Breast epithelium (tissue), 3 donors: ENCODE data around the gene AKR1E2.

ENCODE experiments used
- POLR2A ChIP-seq: fragments of 450-650 bp; IDR thresholded peaks from one replicate; pipeline ENCODE4 v1.6.1; 2016; ENCODE audit warnings: antibody characterized with exemption, mild to moderate bottlenecking, moderate library complexity
- POLR2AphosphoS5 ChIP-seq, 3 donors: sonication (generic); formaldehyde crosslinking; IDR thresholded peaks; one replicate each; pipeline ENCODE4 v1.6.1; 2017; ENCODE audit warnings: antibody characterized with exemption in 3 of 3

DNA sequence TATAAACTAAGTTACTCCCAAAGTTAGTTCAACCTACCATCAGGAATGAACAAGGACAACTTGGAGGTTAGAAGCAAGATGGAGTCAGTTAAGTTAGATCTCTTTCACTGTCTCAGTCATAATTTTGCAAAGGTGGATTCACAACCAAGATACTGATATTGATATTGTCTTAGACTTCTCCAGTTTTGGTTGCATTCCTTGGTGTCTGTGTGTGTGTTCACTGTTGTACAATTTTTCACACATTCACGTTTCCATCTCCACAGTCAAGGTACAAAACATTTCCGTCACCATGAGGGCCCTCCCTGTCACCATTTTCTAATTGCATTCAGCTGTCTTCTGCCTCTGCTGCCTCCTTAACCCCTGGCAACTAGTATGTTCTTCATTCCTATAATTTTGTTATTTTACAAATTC lies 41.1 kb downstream of the AKR1E2 start:
- TF ChIP-seq POLR2AphosphoS5 (IDR thresholded peaks at IDR 0.05) (no peak), POLR2A (no peak)
